PC-3 (cell line): ENCODE measurements around the gene MAP7D1. TPM values are rescaled to one million over a fixed set of nuclear protein-coding genes. Genes with fewer than 3 reads are reported as not detected.

Experiments
- ATAC-seq: fragments of 200-7000 bp; cut with Tn5 transposase; 2 replicates; pipeline ENCODE4 v1.9.1; 2020; ENCODE audit warnings: mild to moderate bottlenecking, moderate library complexity
- BruUV-seq: library from RNA; stranded (reverse); fragments of 400-500 nt; replicated peaks from 2 replicates; lab custom pipeline; 2021; lab: Mats Ljungman, UMichigan
- CTCF ChIA-PET: fragments of 300-600 bp; sonication (Branson Sonifier 250); formaldehyde crosslinking; loops from one replicate; lab custom pipeline; 2022; ENCODE audit warnings: antibody characterized with exemption; lab: Charles Lee
- POLR2A ChIA-PET: fragments of 300-600 bp; sonication (Branson Sonifier 250); formaldehyde crosslinking; loops from one replicate; lab custom pipeline; 2022; ENCODE audit warnings: antibody characterized with exemption; ENCODE audit not compliant: unreplicated experiment; lab: Charles Lee
- DNase-seq: peaks from one replicate; pipeline ENCODE4 v3.0.0-alpha.2; 2015
- H2AFZ ChIP-seq: fragments of 300-600 bp; sonication (generic); 2 replicates; pipeline ENCODE4 v1.6.0; 2016; ENCODE audit warnings: antibody characterized with exemption, low read length
- H3F3A ChIP-seq: fragments of 300-600 bp; sonication (generic); one replicate; pipeline ENCODE4 v1.6.0; 2017; ENCODE audit warnings: antibody characterized with exemption, low read length, control low read depth, mild to moderate bottlenecking; ENCODE audit not compliant: unreplicated experiment
- H3K27ac ChIP-seq: fragments of 300-600 bp; sonication (generic); 2 replicates; pipeline ENCODE4 v1.5.1; 2016; ENCODE audit warnings: mild to moderate bottlenecking, low read length
- H3K27me3 ChIP-seq: fragments of 300-600 bp; sonication (generic); 2 replicates; pipeline ENCODE4 v1.6.1; 2016; ENCODE audit warnings: low read length, mixed read lengths
- H3K36me3 ChIP-seq: fragments of 300-600 bp; sonication (generic); 2 replicates; pipeline ENCODE4 v1.6.1; 2016; ENCODE audit warnings: low read depth, mixed run types, low read length, mixed read lengths
- H3K4me1 ChIP-seq: fragments of 300-600 bp; sonication (generic); 2 replicates; pipeline ENCODE4 v1.5.1; 2016; ENCODE audit warnings: low read length; ENCODE audit not compliant: insufficient read depth
- H3K4me2 ChIP-seq: fragments of 300-600 bp; sonication (generic); 2 replicates; pipeline ENCODE4 v1.6.0; 2016; ENCODE audit warnings: low read length
- H3K4me3 ChIP-seq: fragments of 300-600 bp; sonication (generic); 2 replicates; pipeline ENCODE4 v1.5.1; 2016; ENCODE audit warnings: mild to moderate bottlenecking, low read length, mixed read lengths
- H3K79me2 ChIP-seq: fragments of 300-600 bp; sonication (generic); 2 replicates; pipeline ENCODE4 v1.6.1; 2017; ENCODE audit warnings: low read length, mixed read lengths
- H3K9ac ChIP-seq: fragments of 300-600 bp; sonication (generic); 2 replicates; pipeline ENCODE4 v1.6.0; 2016; ENCODE audit warnings: mild to moderate bottlenecking, low read length
- H3K9me2 ChIP-seq: fragments of 300-600 bp; sonication (generic); replicated peaks from 2 replicates; pipeline ENCODE4 v1.6.1; 2016; ENCODE audit warnings: mixed run types, low read length, mixed read lengths
- H3K9me3 ChIP-seq: fragments of 300-600 bp; sonication (generic); 2 replicates; pipeline ENCODE4 v1.6.1; 2016; ENCODE audit warnings: low read length, mixed read lengths
- H4K20me1 ChIP-seq: fragments of 300-600 bp; sonication (generic); 2 replicates; pipeline ENCODE4 v1.6.1; 2016; ENCODE audit warnings: low read length, mixed read lengths
- CTCF ChIP-seq: fragments of 300-600 bp; sonication (generic); conservative IDR thresholded peaks from 2 replicates; pipeline ENCODE4 v1.5.1; 2017; ENCODE audit warnings: antibody characterized with exemption, low read depth, mild to moderate bottlenecking, low read length
- EZH2 ChIP-seq: fragments of 300-600 bp; sonication (generic); IDR thresholded peaks from one replicate; pipeline ENCODE4 v1.6.1; 2017; ENCODE audit warnings: antibody characterized with exemption, mild to moderate bottlenecking, low read length; ENCODE audit not compliant: unreplicated experiment
- EZH2phosphoT487 ChIP-seq: fragments of 300-600 bp; sonication (generic); IDR thresholded peaks from 2 replicates; pipeline ENCODE4 v1.6.1; 2018; ENCODE audit warnings: mild to moderate bottlenecking, antibody characterized with exemption, low read length, borderline replicate concordance
- intact Hi-C: fragments of 100-400 bp; cut with micrococcal nuclease; formaldehyde crosslinking; loops from 2 replicates; pipeline ENCODE4 v1.9.0; 2023
- total RNA-seq: library from RNA; depleted of rRNA; stranded (reverse); fragments of >200 nt; gene quantifications from 2 replicates; pipeline ENCODE4 v1.2.3, GENCODE V29; 2014

The MAP7D1 gene
- total RNA-seq, 1 experiment from 2014 or later, result 113 TPM

- TF ChIP-seq EZH2phosphoT487 (no peak), EZH2 (no peak), CTCF (no peak)
- no peak for ATAC-seq
- Histone ChIP-seq H3K4me2 (no peak overlapping the region), H2AFZ (no peak overlapping the region), H4K20me1 (no peaks in the 10 kb centered on the region), H3K4me3 (no peak overlapping the region), H3K4me1 (peaks cover 18% of the 10 kb centered on the region), H3K9me2 (no peaks in the 10 kb centered on the region), H3K79me2 (peaks cover 13% of the 10 kb centered on the region; the same call in 1 of the 2 replicates), H3K36me3 (peaks cover 43% of the 10 kb centered on the region), H3K27ac (no peak overlapping the region), H3K27me3 (no peaks in the 10 kb centered on the region), H3F3A (no peaks in the 10 kb centered on the region), H3K9ac (no peak overlapping the region), H3K9me3 (no peaks in the 10 kb centered on the region)
- no peak for DNase-seq
- intact Hi-C loops, result no loop called here
- ChIA-PET POLR2A (no interaction called here), CTCF (no interaction called here)
- BruUV-seq, result no TSS peak
Measured at GRCh38 chr1:36175137-36176095, 19.5 kb downstream of the MAP7D1 start.

GRCh38 chr1:36176106-36176949, 20.4 kb downstream of the MAP7D1 start:
- DNase-seq (no peak), ATAC-seq (no peak)
- Histone ChIP-seq H3K9ac (no peak overlapping the region), H3K9me3 (no peaks in the 10 kb centered on the region), H4K20me1 (no peaks in the 10 kb centered on the region), H3K27ac (no peak overlapping the region), H3K4me2 (no peak overlapping the region), H3K4me3 (no peak overlapping the region), H3K4me1 (peaks cover 18% of the 10 kb centered on the region), H3K36me3 (peaks cover 48% of the 10 kb centered on the region), H3K27me3 (no peaks in the 10 kb centered on the region), H2AFZ (no peak overlapping the region), H3K9me2 (no peaks in the 10 kb centered on the region), H3F3A (no peaks in the 10 kb centered on the region), H3K79me2 (peaks cover 11% of the 10 kb centered on the region; the same call in 1 of the 2 replicates)
- CTCF ChIA-PET, result no interaction called here
- POLR2A ChIA-PET, result no interaction called here
- no TSS peak for BruUV-seq
- intact Hi-C loops, result no loop called here
- no peak for TF ChIP-seq EZH2
- TF ChIP-seq EZH2phosphoT487, result no peak
- TF ChIP-seq CTCF, result no peak
